Measurements from ENCODE around the gene SLC26A3.

Gene SLC26A3

GRCh38 chr7:107815254-107815882 is 12.3 kb upstream of the SLC26A3 start:
- DNase-seq: no peak

- DNase-seq: no peak
Measured at GRCh38 chr7:107813524-107813923, 10.5 kb upstream of the SLC26A3 start.

- no peak for DNase-seq
Measured at GRCh38 chr7:107811934-107812333, 8.9 kb upstream of the SLC26A3 start.

DNA sequence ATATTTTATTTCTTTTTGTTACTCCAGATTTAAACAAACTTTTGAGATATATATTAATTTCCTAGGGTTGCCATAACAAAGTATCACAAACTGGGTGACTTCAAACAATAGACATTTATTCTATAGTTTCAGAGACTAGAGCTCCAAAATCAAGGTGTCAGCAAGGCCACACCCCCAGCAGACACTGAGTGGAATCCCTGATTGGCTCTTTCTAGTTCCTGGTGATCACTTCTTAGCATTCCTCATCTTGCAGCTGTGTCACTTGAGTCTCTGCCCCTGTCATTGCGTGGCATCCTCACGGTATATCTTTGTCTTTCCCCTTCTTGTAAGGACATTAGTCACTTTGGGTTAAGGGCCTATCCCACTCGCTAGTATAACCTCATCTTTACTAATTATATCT is 7.6 kb upstream of the SLC26A3 start:
- DNase-seq: no peak

DNA sequence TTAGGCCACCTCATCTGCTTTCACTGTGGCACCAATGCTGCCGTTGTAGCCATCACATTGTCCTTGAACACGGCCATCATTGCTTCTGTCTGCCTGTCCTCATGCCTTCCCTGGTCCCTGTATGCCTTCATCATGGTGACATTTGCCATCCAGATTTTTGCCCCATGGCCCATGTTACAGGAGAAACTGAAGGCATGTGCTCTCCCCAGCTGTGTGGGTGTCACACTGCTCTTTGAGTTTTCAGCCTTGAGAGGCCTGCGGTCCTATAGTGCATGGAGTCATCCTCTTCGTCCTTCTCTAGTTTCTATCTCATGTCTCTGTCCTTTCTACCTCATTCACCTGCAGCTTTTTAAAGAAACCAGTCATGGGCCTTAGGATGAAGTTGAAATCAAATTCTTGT is 6.2 kb upstream of the SLC26A3 start:
- no peak for DNase-seq

- DNase-seq: no peak
Measured at GRCh38 chr7:107799647-107800264, 3.3 kb downstream of the SLC26A3 start.

DNA sequence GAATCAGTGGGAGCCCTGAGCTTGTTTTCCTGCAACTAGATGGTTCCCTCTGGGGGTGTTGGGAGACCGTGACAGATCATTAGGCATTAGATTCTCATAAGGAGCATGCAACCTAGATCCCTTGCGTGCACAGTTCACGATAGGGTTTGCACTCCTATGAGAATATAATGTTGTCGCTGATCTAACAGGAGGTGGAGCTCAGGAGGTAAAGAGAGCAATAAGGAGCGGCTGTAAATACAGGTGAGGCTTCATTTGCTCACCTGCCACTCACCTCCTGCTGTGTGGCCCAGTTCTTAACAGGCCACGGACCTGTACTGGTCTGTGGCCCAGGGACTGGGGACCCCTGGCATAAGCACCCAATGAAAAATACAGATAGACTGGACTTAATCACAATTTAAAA is 10.7 kb downstream of the SLC26A3 start:
- DNase-seq: no peak

DNA sequence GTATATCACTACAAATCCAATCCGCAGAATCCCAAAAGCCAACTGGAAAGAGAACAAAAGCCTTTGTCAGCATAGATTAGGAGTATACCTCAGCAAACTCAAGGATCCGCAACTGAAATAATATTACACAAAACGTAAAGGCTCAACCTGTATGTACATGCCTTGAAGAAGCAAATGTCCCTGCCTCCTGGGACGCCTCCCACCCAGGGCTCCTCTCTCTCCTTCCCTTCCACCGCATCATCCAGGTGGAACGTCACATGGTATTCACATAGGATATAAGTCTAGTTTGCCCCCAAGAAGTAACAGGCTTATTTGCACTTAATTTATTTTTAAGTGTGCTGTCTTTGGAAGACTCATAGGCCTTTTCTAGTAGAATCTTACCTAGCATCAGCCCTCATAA is 13.4 kb downstream of the SLC26A3 start:
- no peak for DNase-seq

DNA sequence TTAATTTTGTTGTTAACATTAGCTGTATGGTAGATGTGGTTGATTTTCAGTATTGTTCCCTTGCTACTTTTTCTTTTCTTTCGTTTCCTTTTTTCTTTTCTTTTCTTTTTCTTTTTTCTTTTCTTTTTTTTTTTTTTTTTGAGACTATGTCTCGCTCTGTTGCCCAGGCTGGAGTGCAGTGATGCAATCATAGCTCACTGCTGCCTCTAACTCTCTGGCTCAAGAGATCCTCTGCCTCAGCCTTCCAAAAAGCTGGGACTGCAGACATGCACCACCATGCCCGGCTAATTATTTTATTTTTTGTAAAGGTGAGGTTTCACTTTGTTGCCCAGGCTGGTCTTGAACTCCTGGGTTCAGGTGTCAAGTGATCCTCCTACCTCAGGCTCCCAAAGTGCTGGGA is 14.4 kb downstream of the SLC26A3 start:
- DNase-seq: no peak

- no peak for DNase-seq
Measured at GRCh38 chr7:107788216-107788615, 14.8 kb downstream of the SLC26A3 start.

DNA sequence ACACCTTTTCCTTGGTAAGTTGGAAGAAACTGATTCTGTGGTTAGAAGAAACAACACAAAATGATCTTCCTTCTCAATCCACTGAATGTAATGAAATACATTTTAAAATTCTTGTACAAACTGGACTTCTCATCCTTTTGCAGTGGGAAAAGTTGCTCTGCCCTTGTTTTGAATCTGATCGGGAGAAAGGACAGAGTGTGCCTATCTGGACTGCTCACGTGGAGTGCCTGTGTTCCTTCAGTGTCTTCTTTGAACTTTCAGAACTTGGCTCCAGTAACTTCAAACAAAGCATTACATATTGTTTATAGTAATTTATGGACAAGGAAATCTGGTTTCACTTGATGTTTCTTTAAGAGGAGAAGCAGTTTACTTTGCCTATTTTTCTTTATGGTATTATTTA is 17.1 kb downstream of the SLC26A3 start:
- no peak for DNase-seq

DNA sequence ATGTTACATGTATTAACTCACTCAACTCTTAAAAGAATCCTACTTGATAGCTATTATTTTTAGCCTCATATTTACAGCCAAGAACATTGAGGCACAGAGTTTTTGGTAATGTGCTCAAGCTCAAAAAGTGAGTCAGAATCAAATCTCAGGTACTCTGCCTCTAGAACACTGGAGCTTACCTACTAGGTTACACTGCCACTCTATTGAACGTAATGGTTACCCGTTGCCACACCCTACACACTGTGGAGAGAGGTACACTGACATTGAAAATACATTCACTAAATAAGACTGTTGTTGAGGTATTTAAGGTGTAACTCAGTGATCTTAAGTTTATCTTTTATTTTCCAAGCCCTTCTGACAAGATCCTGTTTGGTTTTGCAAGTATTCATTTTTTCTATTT is 17.9 kb downstream of the SLC26A3 start:
- no peak for DNase-seq

DNA sequence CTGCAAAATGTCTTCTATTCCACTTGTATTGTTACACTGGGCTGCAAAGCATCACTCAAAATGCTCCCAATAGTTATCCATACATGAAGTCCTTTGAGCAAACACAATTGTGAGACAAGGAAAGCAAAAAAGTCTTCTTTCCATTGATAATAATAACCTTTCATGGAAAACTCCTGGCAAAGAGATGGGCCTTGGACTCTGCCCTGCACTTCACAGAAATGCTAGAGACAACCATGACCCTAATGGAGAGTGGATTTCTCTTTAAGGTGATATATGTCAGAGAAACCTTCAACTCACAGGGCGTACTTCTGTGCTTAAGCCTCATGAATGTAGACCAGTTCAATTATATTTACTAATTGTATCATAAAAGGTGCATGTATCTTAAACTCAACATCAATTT is 19.4 kb downstream of the SLC26A3 start:
- DNase-seq: no peak

DNA sequence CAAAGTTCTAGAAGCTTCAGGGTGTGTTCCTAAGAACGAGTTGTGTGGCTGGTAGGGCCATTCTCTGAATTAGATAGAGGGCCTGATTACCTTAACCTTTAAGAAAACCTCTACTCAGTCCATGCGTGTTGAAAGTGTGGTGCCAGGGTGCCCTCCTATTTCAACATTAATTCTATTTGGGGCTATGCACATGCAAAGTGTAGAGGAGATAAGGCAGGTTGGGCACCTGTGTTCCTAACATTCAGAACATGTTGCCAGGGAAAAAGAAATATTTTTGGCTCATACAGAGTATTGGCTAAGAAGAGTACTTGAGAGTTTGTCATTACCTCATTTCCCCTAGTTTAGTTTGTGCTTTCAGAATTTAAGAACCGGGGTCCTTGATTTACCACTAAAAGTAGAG is 20.6 kb downstream of the SLC26A3 start:
- DNase-seq: no peak

DNA sequence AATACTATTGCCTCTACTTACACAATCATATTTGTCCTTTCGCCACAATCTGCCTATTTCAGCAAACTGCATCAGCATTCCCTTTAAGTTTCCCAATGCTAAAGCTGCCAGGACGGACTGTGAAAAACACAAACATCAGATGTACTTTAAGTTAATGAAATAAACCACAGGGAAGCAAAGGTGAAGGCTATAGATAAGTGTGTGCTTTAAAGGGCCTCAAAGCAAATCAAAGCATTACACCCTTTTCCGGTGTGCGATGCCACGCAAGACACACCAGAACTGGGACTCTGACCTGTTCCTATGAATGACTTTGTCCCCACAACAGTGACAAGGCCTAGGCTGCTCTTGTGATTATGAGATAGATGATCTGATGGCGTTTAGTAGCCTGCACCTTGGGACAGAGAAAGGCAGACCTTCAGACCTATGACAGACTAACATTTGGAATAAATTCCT is 23.4 kb downstream of the SLC26A3 start:
- DNase-seq: no peak

GRCh38 chr7:107778283-107778682 is 24.7 kb downstream of the SLC26A3 start:
- DNase-seq: no peak

DNA sequence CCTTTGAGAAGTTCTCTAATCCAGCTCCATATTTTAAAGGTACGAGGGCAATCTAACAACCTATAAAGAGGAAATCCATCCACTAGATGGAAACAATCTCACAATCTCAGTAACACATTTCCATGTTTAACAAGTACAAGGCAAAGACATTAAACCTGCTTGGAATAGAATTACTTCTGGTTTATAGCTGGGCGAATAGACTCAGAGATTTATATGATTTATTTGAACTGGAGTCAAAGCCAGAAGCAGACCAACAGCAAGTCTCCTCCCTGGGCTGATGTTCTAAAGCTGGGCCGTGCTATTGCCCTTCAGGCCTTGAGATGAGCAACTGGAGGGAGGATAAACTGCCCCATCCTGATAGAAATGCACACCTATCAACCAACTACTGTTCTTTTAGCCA is 25.3 kb downstream of the SLC26A3 start:
- no peak for DNase-seq

DNA sequence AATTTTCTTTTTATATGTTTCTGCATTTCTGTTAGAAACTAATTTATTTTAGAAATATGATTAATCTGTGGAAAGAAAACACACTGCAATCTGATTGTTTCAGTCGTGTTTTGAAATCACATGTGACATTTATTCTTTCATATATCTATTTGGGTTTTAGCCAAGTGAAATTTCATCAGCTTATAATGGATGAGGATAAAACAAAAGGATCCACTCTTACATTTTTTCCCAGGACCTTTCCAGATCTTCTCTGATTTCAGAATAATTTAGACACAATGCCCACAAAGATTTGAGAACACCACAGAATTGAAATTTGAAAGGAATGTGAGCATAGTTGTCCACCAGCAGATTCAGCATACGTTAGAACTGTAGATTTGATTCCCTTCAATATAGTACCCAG is 30.0 kb downstream of the SLC26A3 start:
- DNase-seq: no peak

- no peak for DNase-seq
Measured at GRCh38 chr7:107768263-107768662, 34.8 kb downstream of the SLC26A3 start.

DNA sequence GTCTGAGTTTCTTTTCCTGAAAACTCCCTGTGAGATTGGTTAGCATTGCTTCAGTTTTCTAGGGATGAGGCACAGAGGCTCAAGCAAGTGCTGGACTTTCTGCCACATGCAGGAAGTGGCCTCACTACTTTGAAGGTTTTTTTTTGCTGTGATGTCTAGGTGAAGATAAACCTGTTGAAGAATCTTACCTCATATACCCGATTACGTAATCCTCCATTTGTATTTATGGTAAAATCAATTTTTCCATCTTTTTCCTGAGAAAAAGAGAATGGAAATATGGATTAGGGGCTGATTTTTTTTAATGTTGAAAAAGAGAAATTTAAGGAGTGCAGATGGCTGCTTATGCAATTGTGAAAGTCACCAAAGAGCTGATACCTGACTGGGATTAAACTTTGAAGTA is 35.6 kb downstream of the SLC26A3 start:
- DNase-seq: no peak

GRCh38 chr7:107758667-107759066 is 44.4 kb downstream of the SLC26A3 start:
- DNase-seq: no peak

GRCh38 chr7:107754642-107755041 is 48.4 kb downstream of the SLC26A3 start:
- no peak for DNase-seq

- DNase-seq: no peak
Measured at GRCh38 chr7:107751113-107751512, 51.9 kb downstream of the SLC26A3 start.

DNA sequence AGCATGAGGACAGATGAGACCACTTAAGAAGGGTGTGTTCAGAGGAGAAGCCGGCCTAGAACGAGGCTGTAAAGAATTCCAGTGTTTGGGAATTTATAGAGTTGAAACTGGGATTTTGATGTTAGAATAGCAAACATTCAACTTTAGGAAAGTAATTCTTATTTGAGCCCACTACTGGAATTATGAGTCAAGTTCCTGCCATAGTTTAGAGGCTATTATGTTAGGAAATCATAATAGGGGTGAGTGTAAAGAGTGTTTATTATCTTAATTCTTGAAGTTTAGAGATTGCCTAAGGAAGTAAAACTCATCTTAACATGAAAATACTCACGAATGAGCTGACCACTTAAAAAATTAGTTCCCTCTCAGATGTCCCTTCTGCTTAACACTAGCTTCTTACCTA is 57.0 kb downstream of the SLC26A3 start:
- no peak for DNase-seq

DNA sequence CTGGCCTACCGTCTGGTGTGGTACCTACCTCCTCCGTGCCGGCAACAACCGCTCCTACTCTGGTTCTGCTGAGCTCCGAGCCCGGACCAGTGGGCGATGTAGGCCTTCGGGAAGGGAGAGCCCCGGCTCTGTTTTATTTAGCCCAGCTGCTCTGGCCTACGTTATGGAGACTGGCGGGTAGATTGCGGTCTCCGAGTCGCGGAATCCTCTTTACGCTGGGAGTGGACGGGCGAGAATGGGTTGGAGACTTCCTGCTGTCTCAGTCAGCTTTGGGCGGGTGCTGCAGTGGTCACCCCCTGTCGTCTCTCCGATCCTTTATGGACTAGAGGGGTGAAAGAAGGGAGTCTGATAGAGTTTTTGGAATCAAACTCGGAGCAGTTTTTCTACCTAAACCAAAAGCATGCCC is 58.7 kb downstream of the SLC26A3 start:
- peak; percentile 58 for DNase-seq

Measured in NCI-H1694 treated with DMSO at 0.1 percent for 48 hours (cell line).